GM18517 (cell line): ENCODE measurements around the gene MMEL1.

Source experiments
- ATAC-seq: cut with Tn5 transposase; IDR thresholded peaks from one replicate; pipeline ENCODE4 v1.9.1; 2021; ENCODE audit warnings: mild to moderate bottlenecking, moderate library complexity; ENCODE audit not compliant: unreplicated experiment

Gene MMEL1

GRCh38 chr1:2642560-2643413 lies 10.0 kb upstream of the MMEL1 start:
- peak; percentile 70 for ATAC-seq

GRCh38 chr1:2642131-2642559 lies 9.3 kb upstream of the MMEL1 start:
- ATAC-seq: no peak

GRCh38 chr1:2641381-2642130 lies 8.7 kb upstream of the MMEL1 start:
- no peak for ATAC-seq

GRCh38 chr1:2640626-2641025 lies 7.8 kb upstream of the MMEL1 start:
- no peak for ATAC-seq

DNA sequence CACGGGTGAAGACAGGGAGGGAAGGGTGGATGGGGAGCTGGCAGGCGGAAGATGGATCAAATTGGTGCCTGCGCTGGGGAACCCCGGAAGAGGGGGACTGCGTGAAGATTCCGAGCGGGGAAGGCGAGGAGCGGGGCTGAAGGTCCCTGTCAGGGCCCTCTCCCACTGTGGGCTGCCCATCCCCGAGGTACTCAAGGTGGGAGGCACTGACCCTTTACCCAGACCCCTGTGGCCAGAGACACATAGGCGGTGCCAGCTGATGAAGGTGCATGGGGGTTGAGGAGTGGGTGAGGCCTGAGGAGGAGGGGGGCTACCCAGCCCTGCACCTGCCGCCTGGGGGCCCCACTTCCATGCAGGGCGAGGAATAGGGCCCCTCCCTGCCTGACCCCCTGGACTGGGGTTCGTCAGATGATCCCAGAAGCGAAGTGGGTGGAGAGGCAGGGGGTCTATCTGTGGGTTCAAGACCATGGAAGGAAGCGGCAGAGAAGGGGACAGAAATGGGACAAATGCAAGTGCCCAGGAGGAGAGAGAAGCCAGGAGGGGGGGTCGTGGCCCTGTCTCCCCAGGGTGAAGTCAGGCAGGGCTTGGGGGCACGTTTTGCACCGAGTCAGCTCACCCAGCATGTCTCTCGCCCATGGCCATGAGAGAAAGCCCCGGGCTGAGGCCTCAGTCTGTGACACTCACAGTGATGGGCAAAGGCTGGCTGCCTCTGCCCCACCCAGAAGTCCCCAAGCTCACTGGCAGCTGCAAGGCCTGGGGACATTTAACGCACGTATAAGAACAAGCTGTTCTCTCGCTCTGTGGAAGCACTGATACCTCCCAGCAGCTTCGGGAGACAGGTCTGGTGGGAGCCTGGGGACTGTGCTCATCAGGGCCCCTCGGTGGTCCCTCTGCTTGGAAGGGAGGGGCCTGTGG lies 7.0 kb upstream of the MMEL1 start:
- no peak for ATAC-seq

GRCh38 chr1:2639203-2639602 lies 6.4 kb upstream of the MMEL1 start:
- ATAC-seq: no peak

- no peak for ATAC-seq
Measured at GRCh38 chr1:2638466-2639115, 5.8 kb upstream of the MMEL1 start.

GRCh38 chr1:2637442-2638145 lies 4.8 kb upstream of the MMEL1 start:
- ATAC-seq: no peak

- no peak for ATAC-seq
Measured at GRCh38 chr1:2636733-2637132, 3.9 kb upstream of the MMEL1 start.

GRCh38 chr1:2635361-2636010 lies 2.7 kb upstream of the MMEL1 start:
- ATAC-seq: no peak

DNA sequence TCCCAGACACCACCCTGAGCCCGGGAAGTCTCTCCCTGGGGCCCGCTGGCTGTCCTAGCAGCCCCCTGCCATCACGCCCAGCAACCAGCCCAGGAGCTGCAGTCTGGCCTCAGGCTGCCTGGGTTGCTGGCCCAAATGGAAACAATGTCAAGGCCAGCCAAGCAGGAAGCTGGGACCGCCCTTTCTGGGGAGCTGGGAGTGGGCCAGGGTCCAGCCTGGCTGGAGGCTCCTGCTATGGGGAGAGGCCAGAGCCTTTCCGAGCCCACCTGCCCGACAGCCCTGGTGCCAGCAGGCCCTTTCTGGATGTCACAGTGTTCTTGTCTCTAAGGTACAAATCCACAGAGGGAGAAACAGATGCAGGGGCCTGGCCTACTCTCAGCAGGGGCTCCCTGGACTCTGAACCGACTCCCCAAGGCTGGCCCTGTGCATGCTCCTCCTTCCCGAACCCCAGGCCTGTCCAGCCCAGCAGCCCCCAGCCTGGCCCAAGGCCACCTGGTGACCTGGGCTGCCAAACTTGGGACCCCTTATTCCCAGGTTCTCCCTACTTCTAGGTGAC lies 1.2 kb upstream of the MMEL1 start:
- no peak for ATAC-seq

- ATAC-seq: no peak
Measured at GRCh38 chr1:2633366-2633935, 635 bp upstream of the MMEL1 start.

GRCh38 chr1:2632051-2632430 lies 775 bp downstream of the MMEL1 start:
- ATAC-seq: no peak

GRCh38 chr1:2631136-2632050 lies 1.4 kb downstream of the MMEL1 start:
- no peak for ATAC-seq

- ATAC-seq: no peak
Measured at GRCh38 chr1:2630498-2631135, 2.2 kb downstream of the MMEL1 start.

DNA sequence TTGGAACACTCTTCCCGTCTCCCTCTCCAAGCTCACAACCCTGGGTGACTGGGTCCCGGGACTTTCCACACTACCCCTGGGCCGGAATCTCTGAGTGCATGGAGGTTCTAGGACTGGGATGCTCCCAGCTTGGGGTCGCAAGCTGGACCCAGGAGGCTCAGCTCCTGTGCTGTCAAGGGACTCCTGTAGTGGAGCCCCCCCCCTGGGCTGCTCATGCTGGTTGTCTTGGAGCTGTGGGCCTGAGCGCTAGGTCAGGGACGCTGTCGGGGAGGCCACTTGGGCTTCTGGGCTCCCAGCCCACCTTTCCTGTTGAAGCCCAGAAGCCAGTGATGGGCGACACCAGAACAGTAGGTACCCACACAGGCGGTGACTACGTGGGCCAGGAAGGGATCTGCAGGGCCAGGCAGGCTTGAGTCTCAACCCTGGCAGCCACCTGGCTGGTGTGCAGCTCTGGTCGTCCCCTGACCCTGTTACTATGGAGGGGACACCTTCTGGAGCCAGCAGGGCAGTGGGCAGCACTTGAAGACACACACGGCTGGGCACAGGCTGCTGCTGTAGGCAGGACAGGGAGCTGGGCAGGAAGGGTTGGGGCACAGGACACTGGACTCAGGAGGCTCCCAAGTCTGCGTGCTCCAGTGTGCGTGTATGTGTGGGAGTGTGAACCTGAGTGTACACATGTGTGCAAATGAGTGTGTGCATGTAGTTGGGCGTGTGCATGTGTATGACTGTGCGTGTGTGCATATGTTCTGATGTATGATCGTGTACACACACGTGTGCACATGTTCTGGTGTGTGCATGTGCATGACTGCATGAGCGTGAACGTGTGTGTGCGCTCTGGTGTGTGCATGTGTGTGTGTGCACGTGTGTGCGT lies 3.0 kb downstream of the MMEL1 start:
- no peak for ATAC-seq
